ENCODE measurements around the gene MS4A5.
"Not testable (repeated sequence)": the region's sequence is repeated elsewhere in the genome, so short reads cannot be mapped to it uniquely, and the experiment has no call there.

MS4A5 gene

GRCh38 chr11:60447846-60448245 lies 18.5 kb downstream of the MS4A5 start:
- DNase-seq (ENCODE audit: low spot score), result no peak
- TF ChIP-seq, protein P1, sequence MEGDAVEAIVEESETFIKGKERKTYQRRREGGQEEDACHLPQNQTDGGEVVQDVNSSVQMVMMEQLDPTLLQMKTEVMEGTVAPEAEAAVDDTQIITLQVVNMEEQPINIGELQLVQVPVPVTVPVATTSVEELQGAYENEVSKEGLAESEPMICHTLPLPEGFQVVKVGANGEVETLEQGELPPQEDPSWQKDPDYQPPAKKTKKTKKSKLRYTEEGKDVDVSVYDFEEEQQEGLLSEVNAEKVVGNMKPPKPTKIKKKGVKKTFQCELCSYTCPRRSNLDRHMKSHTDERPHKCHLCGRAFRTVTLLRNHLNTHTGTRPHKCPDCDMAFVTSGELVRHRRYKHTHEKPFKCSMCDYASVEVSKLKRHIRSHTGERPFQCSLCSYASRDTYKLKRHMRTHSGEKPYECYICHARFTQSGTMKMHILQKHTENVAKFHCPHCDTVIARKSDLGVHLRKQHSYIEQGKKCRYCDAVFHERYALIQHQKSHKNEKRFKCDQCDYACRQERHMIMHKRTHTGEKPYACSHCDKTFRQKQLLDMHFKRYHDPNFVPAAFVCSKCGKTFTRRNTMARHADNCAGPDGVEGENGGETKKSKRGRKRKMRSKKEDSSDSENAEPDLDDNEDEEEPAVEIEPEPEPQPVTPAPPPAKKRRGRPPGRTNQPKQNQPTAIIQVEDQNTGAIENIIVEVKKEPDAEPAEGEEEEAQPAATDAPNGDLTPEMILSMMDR (IDR thresholded peaks at IDR 0.05; ENCODE audit: extremely low read depth, missing control alignments), result no peak

DNA sequence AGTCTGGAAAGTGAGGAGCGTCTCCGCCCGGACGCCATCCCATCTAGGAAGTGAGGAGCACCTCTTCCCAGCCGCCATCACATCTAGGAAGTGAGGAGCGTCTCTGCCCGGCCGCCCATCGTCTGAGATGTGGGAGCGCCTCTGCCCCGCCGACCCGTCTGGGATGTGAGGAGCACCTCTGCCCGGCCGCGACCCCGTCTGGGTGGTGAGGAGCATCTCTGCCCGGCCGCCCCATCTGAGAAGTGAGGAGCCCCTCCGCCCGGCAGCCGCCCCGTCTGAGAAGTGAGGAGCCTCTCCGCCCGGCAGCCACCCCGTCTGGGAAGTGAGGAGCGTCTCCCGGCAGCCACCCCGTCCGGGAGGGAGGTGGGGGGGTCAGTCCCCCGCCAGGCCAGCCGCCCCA lies 21.8 kb downstream of the MS4A5 start:
- DNase-seq (ENCODE audit: low spot score), result not testable (repeated sequence)

- no peak for DNase-seq (ENCODE audit: low spot score)
Measured at GRCh38 chr11:60454212-60454611, 24.8 kb downstream of the MS4A5 start.

DNA sequence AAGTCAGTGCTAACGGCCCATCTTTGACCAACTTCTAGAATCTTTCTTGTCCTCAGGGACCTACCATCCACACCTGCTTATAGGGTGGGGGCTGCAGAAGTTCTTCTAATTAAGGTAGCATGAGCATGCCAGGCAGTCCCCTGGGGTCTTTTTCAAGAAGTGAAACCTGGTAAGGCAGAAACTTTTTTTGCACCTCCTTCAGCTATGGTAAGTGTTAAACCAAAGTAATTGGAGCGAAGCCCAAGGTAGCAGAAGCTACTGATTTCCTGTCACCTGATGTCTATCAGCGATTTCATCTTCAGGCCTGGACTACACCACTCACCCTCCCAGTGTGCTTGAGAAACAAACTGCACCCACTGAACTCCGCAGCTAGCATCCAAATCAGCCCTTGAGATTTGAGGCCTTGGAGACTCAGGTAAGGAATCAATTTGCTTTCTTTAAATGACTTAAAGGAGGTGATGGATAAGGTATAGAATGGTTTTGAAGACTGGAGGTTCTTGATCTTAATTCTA lies 26.2 kb downstream of the MS4A5 start, which contains the start of gene MS4A1:
TSS of gene MS4A1 (plus strand) at position 317 of the 512 bp plus-strand sequence. CDS start 6,528 bp downstream, outside the sequence.
- peak; percentile 80 for DNase-seq (ENCODE audit: low spot score)
- TF ChIP-seq, protein P1 (IDR thresholded peaks at IDR 0.05; ENCODE audit: extremely low read depth, missing control alignments), result no peak

More at GRCh38 chr11:60454212-60454611, 24.8 kb downstream of the MS4A5 start:
- TF ChIP-seq, protein P1 (IDR thresholded peaks at IDR 0.05; ENCODE audit: extremely low read depth, missing control alignments), result no peak

DNA sequence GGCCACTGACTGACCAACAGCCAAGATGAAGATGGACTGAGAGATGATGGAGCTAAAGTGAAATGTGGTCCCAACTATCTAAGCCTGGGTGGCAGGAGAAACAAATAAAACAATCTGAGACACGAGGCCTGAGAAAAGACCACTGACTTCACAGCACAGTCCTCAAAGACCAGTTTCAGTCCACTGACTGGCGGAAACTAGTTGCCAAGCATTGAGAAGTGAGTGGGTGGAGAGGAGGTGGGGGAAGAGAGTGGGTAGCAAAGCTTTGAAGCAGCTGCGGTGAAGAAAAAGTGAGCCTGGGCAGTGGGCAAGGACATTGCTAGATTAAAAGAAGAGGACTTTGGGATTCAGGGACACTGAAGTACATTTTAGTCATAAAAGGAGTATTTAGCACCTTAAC lies 28.2 kb downstream of the MS4A5 start:
- DNase-seq (ENCODE audit: low spot score), result peak; percentile 49
- TF ChIP-seq, protein P1 (IDR thresholded peaks at IDR 0.05; ENCODE audit: extremely low read depth, missing control alignments), result no peak

- no peak for DNase-seq (ENCODE audit: low spot score)
Measured at GRCh38 chr11:60459345-60459744, 30.0 kb downstream of the MS4A5 start.

DNA sequence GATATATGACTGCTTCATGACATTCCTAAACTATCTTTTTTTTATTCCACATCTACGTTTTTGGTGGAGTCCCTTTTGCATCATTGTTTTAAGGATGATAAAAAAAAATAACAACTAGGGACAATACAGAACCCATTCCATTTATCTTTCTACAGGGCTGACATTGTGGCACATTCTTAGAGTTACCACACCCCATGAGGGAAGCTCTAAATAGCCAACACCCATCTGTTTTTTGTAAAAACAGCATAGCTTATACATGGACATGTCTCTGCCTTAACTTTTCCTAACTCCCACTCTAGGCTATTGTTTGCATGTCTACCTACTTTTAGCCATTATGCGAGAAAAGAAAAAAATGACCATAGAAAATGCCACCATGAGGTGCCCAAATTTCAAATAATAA lies 39.5 kb downstream of the MS4A5 start:
- TF ChIP-seq, protein P1 (IDR thresholded peaks at IDR 0.05; ENCODE audit: extremely low read depth, missing control alignments), result no peak

More at GRCh38 chr11:60459345-60459744, 30.0 kb downstream of the MS4A5 start:
- TF ChIP-seq, protein P1 (IDR thresholded peaks at IDR 0.05; ENCODE audit: extremely low read depth, missing control alignments), result no peak

GRCh38 chr11:60469723-60470122 lies 40.4 kb downstream of the MS4A5 start:
- TF ChIP-seq, protein P1 (IDR thresholded peaks at IDR 0.05; ENCODE audit: extremely low read depth, missing control alignments), result no peak
- no peak for DNase-seq (ENCODE audit: low spot score)

More for the DNA sequence above, 39.5 kb downstream of the MS4A5 start:
- no peak for DNase-seq (ENCODE audit: low spot score)
